B cell (primary cell): Measurements from ENCODE around the gene ATG13. TPM values are rescaled to one million over a fixed set of nuclear protein-coding genes. Genes with fewer than 3 reads are reported as not detected.
"Not testable (repeated sequence)": the region's sequence is repeated elsewhere in the genome, so short reads cannot be mapped to it uniquely, and the experiment has no call there.

Source experiments
- ATAC-seq: fragments of 200-7000 bp; cut with Tn5 transposase; one replicate; pipeline ENCODE4 v1.10.0; 2021; ENCODE audit warnings: low read depth, mild to moderate bottlenecking, moderate number of reproducible peaks, moderate library complexity
- CTCF ChIA-PET: fragments of 350-600 bp; sonication (Branson Sonifier 250); formaldehyde crosslinking; loops from one replicate; lab custom pipeline; 2021; ENCODE audit warnings: antibody characterized with exemption, inconsistent platforms; lab: Charles Lee
- POLR2A ChIA-PET: fragments of 350-600 bp; sonication (Branson Sonifier 250); formaldehyde crosslinking; loops from one replicate; lab custom pipeline; 2021; ENCODE audit warnings: antibody characterized with exemption; lab: Charles Lee
- DNase-seq: peaks from one replicate; pipeline ENCODE4 v3.0.0; 2013
- H2AFZ ChIP-seq: 2 replicates; pipeline ENCODE4 v1.6.1; 2012; ENCODE audit warnings: mild to moderate bottlenecking, low read depth, low read length; ENCODE audit not compliant: insufficient read depth, poor library complexity, severe bottlenecking
- H3K27ac ChIP-seq, 2 donors: 1 replicate in 1 of 2; 2 replicates in 1 of 2; pipeline ENCODE4 v1.5.1; 2012 to 2013; ENCODE audit warnings: low read length in 2 of 2, mild to moderate bottlenecking in 2 of 2, moderate library complexity in 1 of 2
- H3K27me3 ChIP-seq, 4 experiments: fragments of 200-600 bp in 1 of 4; sonication (generic) in 1 of 4; replicated peaks in 1 of 4; 1 replicate in 2 of 4; 2 replicates in 2 of 4; pipeline versions ENCODE4 v1.6.1 to v1.7.0; 2013 to 2016; ENCODE audit warnings: low read length in 3 of 4, mild to moderate bottlenecking in 2 of 4, mixed read lengths in 1 of 4, moderate library complexity in 1 of 4; ENCODE audit not compliant: insufficient read depth in 4 of 4, control insufficient read depth in 3 of 4; ENCODE audit errors: control extremely low read depth in 1 of 4
- H3K36me3 ChIP-seq, 2 experiments: replicated peaks in 1 of 2; 1 replicate in 1 of 2; 2 replicates in 1 of 2; pipeline versions ENCODE4 v1.6.1 to v1.7.1; 2013; ENCODE audit warnings: low read length in 1 of 2; ENCODE audit not compliant: insufficient read depth in 2 of 2, control insufficient read depth in 1 of 2; ENCODE audit errors: control extremely low read depth in 1 of 2, extremely low read depth in 1 of 2
- H3K4me1 ChIP-seq, 2 donors: fragments of 200-600 bp in 1 of 2; sonication (generic) in 1 of 2; 1 replicate in 1 of 2; 2 replicates in 1 of 2; pipeline versions ENCODE4 v1.5.1 to v1.6.1; 2013 to 2017; ENCODE audit warnings: low read length in 2 of 2; ENCODE audit not compliant: control insufficient read depth in 2 of 2, insufficient read depth in 2 of 2
- H3K4me2 ChIP-seq: replicated peaks from 2 replicates; pipeline ENCODE3; 2012; ENCODE audit warnings: mild to moderate bottlenecking, low read depth, low read length; ENCODE audit not compliant: poor library complexity, severe bottlenecking
- H3K4me3 ChIP-seq, 5 experiments: fragments of 200-600 bp in 1 of 5; sonication (generic) in 1 of 5; 1 replicate in 3 of 5; 2 replicates in 2 of 5; pipeline versions ENCODE4 v1.5.1 to v1.7.0; 2011 to 2016; ENCODE audit warnings: low read length in 4 of 5, mild to moderate bottlenecking in 4 of 5, low read depth in 2 of 5, control low read depth in 1 of 5, moderate library complexity in 1 of 5; ENCODE audit not compliant: insufficient read depth in 1 of 5; ENCODE audit errors: control extremely low read depth in 1 of 5, extremely low read depth in 1 of 5
- H3K79me2 ChIP-seq: fragments of 200-600 bp; sonication (generic); one replicate; pipeline ENCODE4 v1.6.0; 2016; ENCODE audit warnings: low read length; ENCODE audit not compliant: control insufficient read depth, insufficient read depth
- H3K9ac ChIP-seq: fragments of 200-600 bp; sonication (generic); 2 replicates; pipeline ENCODE4 v1.6.1; 2017; ENCODE audit warnings: mild to moderate bottlenecking, low read length, moderate library complexity
- H3K9me3 ChIP-seq, 3 donors: one replicate each; pipeline versions ENCODE4 v1.6.1 to v1.7.1; 2013; ENCODE audit warnings: low read length in 2 of 3; ENCODE audit not compliant: control insufficient read depth in 2 of 3, insufficient read depth in 1 of 3; ENCODE audit errors: control extremely low read depth in 1 of 3
- H4K20me1 ChIP-seq: 2 replicates; pipeline ENCODE4 v1.6.0; 2012; ENCODE audit warnings: mild to moderate bottlenecking, low read length; ENCODE audit not compliant: insufficient read depth, control insufficient read depth, poor library complexity, severe bottlenecking
- H3K27ac Mint-ChIP-seq: one replicate; pipeline ENCODE4 v1.8.0; 2021; ENCODE audit warnings: mixed read lengths
- H3K27me3 Mint-ChIP-seq: one replicate; pipeline ENCODE4 v1.8.0; 2021; ENCODE audit warnings: mixed read lengths
- H3K4me1 Mint-ChIP-seq: one replicate; pipeline ENCODE4 v1.8.0; 2021; ENCODE audit warnings: mixed read lengths
- H3K4me3 Mint-ChIP-seq: one replicate; pipeline ENCODE4 v1.8.0; 2021; ENCODE audit warnings: mixed read lengths
- H3K9me3 Mint-ChIP-seq: one replicate; pipeline ENCODE4 v1.8.0; 2022; ENCODE audit warnings: mixed read lengths; ENCODE audit not compliant: insufficient read depth
- EZH2 ChIP-seq: IDR thresholded peaks from 2 replicates; pipeline ENCODE4 v1.6.1; 2012; ENCODE audit warnings: borderline replicate concordance, low read depth, mild to moderate bottlenecking, moderate library complexity, low read length; ENCODE audit not compliant: insufficient read depth, poor library complexity, severe bottlenecking
- WGBS: methylation state at CpG from one replicate; pipeline ENCODE4 v1.1.5; 2013; ENCODE audit warnings: missing lambda C conversion rate; ENCODE audit not compliant: insufficient coverage; 5-methylcytosine and 5-hydroxymethylcytosine counted together
- intact Hi-C: fragments of 100-400 bp; cut with micrococcal nuclease; formaldehyde crosslinking; loops from one replicate; pipeline ENCODE4 v1.10.0; 2022
- polyA plus RNA-seq: library from polyadenylated mRNA; depleted of rRNA; stranded (reverse); fragments of >200 nt; gene quantifications from 2 replicates; pipeline ENCODE4 v1.2.3, GENCODE V29; 2012
- total RNA-seq, 2 donors: library from RNA; stranded (reverse); fragments of 120-200 nt in 1 of 2; gene quantifications; 1 replicate in 1 of 2; 2 replicates in 1 of 2; pipeline versions ENCODE4 v1.2.3 to v1.2.4, GENCODE V29; 2013 to 2022
- TF ChIP-seq, protein P1 (sequence below): fragments of 200-600 bp; IDR thresholded peaks from one replicate; pipeline ENCODE4 v1.8.0; 2022; ENCODE audit warnings: antibody characterized with exemption, mild to moderate bottlenecking

ATG13 gene
- total and polyA plus RNA-seq, 2 donors (not counting 1 experiment from before 2014, with no cell fraction given) = 48.5 to 88.8 TPM

DNA sequence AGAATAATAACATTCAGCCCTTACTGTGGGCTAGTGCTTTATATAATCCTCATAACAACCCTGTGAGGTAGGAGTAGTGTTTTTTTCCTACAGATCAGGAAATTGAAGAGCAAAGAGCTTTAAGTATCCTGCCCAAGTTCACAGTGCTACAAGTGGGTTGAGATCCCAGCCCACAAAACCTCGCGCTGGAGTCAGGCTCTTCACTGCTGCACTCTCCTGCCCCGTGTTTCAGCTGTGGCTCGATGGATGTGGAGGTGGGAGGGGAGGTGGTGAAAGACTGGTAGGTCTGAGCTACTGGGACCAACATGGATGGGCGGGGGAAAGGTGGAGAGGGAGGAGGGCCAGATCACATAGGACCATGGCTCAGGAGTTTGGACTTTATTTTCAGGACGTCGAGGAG, 89.5 kb downstream of the ATG13 start:
- POLR2A ChIA-PET = no interaction called here
- no peak for DNase-seq
- H3K27ac Mint-ChIP-seq = no peak overlapping the region

DNA sequence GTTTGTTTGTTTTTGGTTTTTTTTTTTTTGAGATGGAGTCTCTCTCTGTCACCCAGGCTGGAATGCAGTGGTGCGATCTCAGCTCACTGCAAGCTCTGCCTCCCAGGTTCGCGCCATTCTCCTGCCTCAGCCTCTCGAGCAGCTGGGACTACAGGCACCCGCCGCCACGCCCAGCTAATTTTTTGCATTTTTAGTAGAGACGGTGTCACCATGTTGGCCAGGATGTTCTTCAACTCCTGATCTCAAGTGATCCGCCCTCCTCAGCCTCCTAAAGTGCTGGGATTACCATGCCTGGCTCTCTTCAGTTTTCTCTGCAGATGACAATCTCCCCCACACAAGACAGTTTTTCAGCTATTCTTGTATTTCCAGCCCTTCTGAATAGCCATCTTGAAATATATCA, 92.0 kb downstream of the ATG13 start:
- WGBS = 98% methylated on average over 8 of the region's 9 CpGs
- H3K4me2 ChIP-seq, H3K4me1 ChIP-seq, CTCF ChIA-PET, POLR2A ChIA-PET, H3K9ac ChIP-seq, H3K27me3 Mint-ChIP-seq, H3K9me3 Mint-ChIP-seq, H3K27ac Mint-ChIP-seq, H3K4me3 Mint-ChIP-seq, H3K27me3 ChIP-seq, H3K4me1 Mint-ChIP-seq, H3K27ac ChIP-seq, ATAC-seq, H3K9me3 ChIP-seq, intact Hi-C loops, H3K4me3 ChIP-seq, H2AFZ ChIP-seq, H4K20me1 ChIP-seq, DNase-seq: not testable (repeated sequence)
- H3K36me3 ChIP-seq = peaks cover 1 to 34% of the 10 kb centered on the region in 2 experiments
- H3K79me2 ChIP-seq = peaks cover 13% of the 10 kb centered on the region

More for the DNA sequence above, 89.5 kb downstream of the ATG13 start:
- H4K20me1 ChIP-seq = no peaks in the 10 kb centered on the region
- 99% methylated on average over 7 of the region's 7 CpGs for WGBS
- Mint-ChIP-seq H3K4me1 (peaks cover 9% of the 10 kb centered on the region), H3K27me3 (no peaks in the 10 kb centered on the region), H3K4me3 (no peak overlapping the region), H3K9me3 (no peaks in the 10 kb centered on the region)
- H3K4me1 ChIP-seq = peaks cover 5 to 8% of the 10 kb centered on the region in 2 donors
- H3K4me2 ChIP-seq = no peak overlapping the region
- H3K9me3 ChIP-seq = no peaks in the 10 kb centered on the region
- H3K4me3 ChIP-seq = no peak overlapping the region
- H3K79me2 ChIP-seq = peaks cover 30% of the 10 kb centered on the region
- H2AFZ ChIP-seq = no peak overlapping the region
- intact Hi-C loops = no loop called here
- ATAC-seq = no peak
- peaks cover 1 to 52% of the 10 kb centered on the region in 2 experiments for H3K36me3 ChIP-seq
- H3K27me3 ChIP-seq = no peaks in the 10 kb centered on the region
- CTCF ChIA-PET = no interaction called here
- TF ChIP-seq EZH2 = no peak
- TF ChIP-seq, protein P1, sequence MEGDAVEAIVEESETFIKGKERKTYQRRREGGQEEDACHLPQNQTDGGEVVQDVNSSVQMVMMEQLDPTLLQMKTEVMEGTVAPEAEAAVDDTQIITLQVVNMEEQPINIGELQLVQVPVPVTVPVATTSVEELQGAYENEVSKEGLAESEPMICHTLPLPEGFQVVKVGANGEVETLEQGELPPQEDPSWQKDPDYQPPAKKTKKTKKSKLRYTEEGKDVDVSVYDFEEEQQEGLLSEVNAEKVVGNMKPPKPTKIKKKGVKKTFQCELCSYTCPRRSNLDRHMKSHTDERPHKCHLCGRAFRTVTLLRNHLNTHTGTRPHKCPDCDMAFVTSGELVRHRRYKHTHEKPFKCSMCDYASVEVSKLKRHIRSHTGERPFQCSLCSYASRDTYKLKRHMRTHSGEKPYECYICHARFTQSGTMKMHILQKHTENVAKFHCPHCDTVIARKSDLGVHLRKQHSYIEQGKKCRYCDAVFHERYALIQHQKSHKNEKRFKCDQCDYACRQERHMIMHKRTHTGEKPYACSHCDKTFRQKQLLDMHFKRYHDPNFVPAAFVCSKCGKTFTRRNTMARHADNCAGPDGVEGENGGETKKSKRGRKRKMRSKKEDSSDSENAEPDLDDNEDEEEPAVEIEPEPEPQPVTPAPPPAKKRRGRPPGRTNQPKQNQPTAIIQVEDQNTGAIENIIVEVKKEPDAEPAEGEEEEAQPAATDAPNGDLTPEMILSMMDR = no peak
- H3K27ac ChIP-seq = no peak overlapping the region
- no peak overlapping the region for H3K9ac ChIP-seq
